Smooth muscle cell (in vitro differentiated cells): ENCODE results near the gene LINS1. TPM values are rescaled to one million over a fixed set of nuclear protein-coding genes. Genes with fewer than 3 reads are reported as not detected.

Experiments used
- DNase-seq: peaks from one replicate; lab custom pipeline; 2025; ENCODE audit not compliant: unreplicated experiment; lab: John Stamatoyannopoulos, UW
- H2AFZ ChIP-seq: fragments of 200-600 bp; sonication (generic); 2 replicates; pipeline ENCODE4 v1.6.0; 2016; ENCODE audit warnings: antibody characterized with exemption, low read depth, mild to moderate bottlenecking
- H3F3A ChIP-seq: fragments of 200-600 bp; sonication (generic); 2 replicates; pipeline ENCODE4 v1.6.0; 2017; ENCODE audit warnings: antibody characterized with exemption, low read depth
- H3K27ac ChIP-seq: fragments of 200-600 bp; sonication (generic); 2 replicates; pipeline ENCODE4 v1.5.1; 2016; ENCODE audit warnings: low read depth, mild to moderate bottlenecking
- H3K27me3 ChIP-seq: fragments of 200-600 bp; sonication (generic); 2 replicates; pipeline ENCODE4 v1.6.1; 2016; ENCODE audit warnings: low read depth, mild to moderate bottlenecking
- H3K36me3 ChIP-seq: fragments of 200-600 bp; sonication (generic); 2 replicates; pipeline ENCODE4 v1.5.1; 2016; ENCODE audit warnings: low read depth
- H3K4me1 ChIP-seq: fragments of 200-600 bp; sonication (generic); 2 replicates; pipeline ENCODE4 v1.5.1; 2016; ENCODE audit warnings: low read depth
- H3K4me2 ChIP-seq: fragments of 200-600 bp; sonication (generic); 2 replicates; pipeline ENCODE4 v1.6.0; 2016; ENCODE audit warnings: mild to moderate bottlenecking
- H3K4me3 ChIP-seq: fragments of 200-600 bp; sonication (generic); 2 replicates; pipeline ENCODE4 v1.5.1; 2016; ENCODE audit warnings: mild to moderate bottlenecking
- H3K79me2 ChIP-seq: fragments of 200-600 bp; sonication (generic); 2 replicates; pipeline ENCODE4 v1.6.0; 2016; ENCODE audit warnings: low read depth, mild to moderate bottlenecking
- H3K9ac ChIP-seq: fragments of 200-600 bp; sonication (generic); 2 replicates; pipeline ENCODE4 v1.6.0; 2016; ENCODE audit warnings: low read depth
- H3K9me3 ChIP-seq: fragments of 200-600 bp; sonication (generic); replicated peaks from 2 replicates; pipeline ENCODE4 v1.5.1; 2016; ENCODE audit warnings: low read depth
- H4K20me1 ChIP-seq: fragments of 200-600 bp; sonication (generic); 2 replicates; pipeline ENCODE4 v1.6.0; 2016; ENCODE audit warnings: low read depth
- CTCF ChIP-seq: fragments of 200-600 bp; sonication (generic); IDR thresholded peaks from 2 replicates; pipeline ENCODE4 v1.5.1; 2017; ENCODE audit warnings: borderline replicate concordance, mild to moderate bottlenecking, antibody characterized with exemption; ENCODE audit not compliant: insufficient read depth, poor library complexity, severe bottlenecking
- WGBS: methylation state at CpG from one replicate; pipeline ENCODE4 v1.1.7; 2016; ENCODE audit warnings: low lambda C conversion rate; 5-methylcytosine and 5-hydroxymethylcytosine counted together
- polyA plus RNA-seq: library from polyadenylated mRNA; unstranded; fragments of >200 nt; fragmentation: Nextera tagmentation; extraction: Ambion mirVana; gene quantifications from 2 replicates; pipeline ENCODE4 v1.2.1, GENCODE V29; 2016
- total RNA-seq: library from RNA; depleted of rRNA; stranded (reverse); fragments of >200 nt; gene quantifications from 2 replicates; pipeline ENCODE4 v1.2.3, GENCODE V29; 2014

Gene LINS1
- total and polyA plus RNA-seq, 2 experiments from 2014 or later, result 6.0 to 9.2 TPM

DNA sequence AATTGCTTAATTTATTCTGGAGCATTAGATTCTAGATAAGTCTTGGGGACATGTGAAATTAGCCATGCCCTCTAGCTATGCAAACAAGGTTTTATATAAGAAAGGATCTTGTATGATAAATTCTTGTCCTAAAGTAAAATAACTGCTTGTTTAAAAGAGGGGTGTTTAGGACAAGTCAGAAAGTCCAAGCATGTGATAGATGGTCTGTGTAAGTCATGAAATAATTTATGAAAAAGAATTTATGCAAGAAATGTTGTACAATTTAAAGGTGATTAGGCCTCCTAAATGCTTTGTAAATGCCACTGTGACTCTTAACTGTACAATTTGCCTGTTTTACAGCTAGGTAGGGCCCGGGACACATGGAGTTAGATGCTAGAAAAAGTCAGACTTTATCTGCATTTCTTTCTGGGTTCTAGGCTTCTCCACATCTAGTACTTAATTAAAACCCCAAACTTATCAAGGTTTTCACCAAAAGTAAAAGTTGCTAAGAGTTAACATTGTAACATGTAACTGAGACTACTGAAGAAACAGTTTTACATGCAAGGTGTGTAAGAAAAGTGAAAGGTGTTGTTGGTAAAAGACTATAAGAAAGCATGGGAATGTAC lies 13.2 kb downstream of the LINS1 start:
- peaks cover 13% of the 10 kb centered on the region for H3K9me3 ChIP-seq
- H3K4me3 ChIP-seq, result no peak overlapping the region
- WGBS, result 83% methylated on average over 1 of the region's 1 CpG
- peaks cover 44% of the 10 kb centered on the region for H3K79me2 ChIP-seq
- H3F3A ChIP-seq, result no peaks in the 10 kb centered on the region
- no peak overlapping the region for H2AFZ ChIP-seq
- no peak overlapping the region for H3K27ac ChIP-seq
- TF ChIP-seq CTCF, result no peak
- H3K9ac ChIP-seq, result no peak overlapping the region
- H4K20me1 ChIP-seq, result peaks cover 28% of the 10 kb centered on the region
- no peaks in the 10 kb centered on the region for H3K27me3 ChIP-seq
- no peak for DNase-seq
- no peak overlapping the region for H3K4me2 ChIP-seq
- no peaks in the 10 kb centered on the region for H3K4me1 ChIP-seq
- peaks cover 5% of the 10 kb centered on the region for H3K36me3 ChIP-seq

DNA sequence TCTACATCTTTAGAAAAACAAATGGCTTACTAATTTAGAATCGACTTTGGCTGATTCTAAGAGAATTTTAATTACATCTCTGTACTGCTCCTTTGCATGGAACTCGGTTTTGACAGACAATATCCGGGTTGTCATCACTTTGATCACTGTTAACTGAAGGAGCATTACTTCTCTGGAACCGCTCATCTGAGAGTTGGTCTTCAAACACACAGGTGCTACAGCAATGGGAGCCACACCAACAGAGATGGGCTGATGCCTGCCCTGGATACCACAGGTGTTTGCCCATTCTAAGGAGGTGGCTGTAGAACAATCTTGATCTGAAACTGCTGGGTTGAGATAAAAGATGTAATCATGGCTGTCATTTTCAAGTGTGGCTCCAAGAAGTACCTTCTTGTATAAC lies 21.6 kb downstream of the LINS1 start:
- WGBS, result 97% methylated on average over 4 of the region's 4 CpGs

DNA sequence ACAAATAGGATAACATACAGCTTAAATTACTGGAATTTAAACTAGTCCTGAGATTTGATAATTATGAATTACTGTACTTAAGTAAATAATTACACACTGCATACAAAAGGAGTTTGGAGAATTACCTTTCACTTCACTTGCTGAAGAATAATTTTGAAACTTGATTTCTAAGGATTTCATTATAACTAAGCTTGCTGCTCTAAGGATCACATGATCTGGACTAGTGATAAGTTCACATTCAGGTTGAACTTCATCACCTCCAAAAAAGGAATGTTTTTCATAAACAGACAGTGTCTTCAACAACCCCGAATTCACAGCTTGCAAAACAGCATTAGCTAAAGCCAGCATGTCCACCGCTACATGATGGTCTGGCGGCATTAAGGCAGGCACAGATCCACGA lies 28.5 kb downstream of the LINS1 start:
- no peak for TF ChIP-seq CTCF
- H3K9me3 ChIP-seq, result no peaks in the 10 kb centered on the region
- no peaks in the 10 kb centered on the region for H3K79me2 ChIP-seq
- H3K27me3 ChIP-seq, result no peaks in the 10 kb centered on the region
- WGBS, result 96% methylated on average over 4 of the region's 4 CpGs
- no peak overlapping the region for H3K27ac ChIP-seq
- DNase-seq, result no peak
- no peak overlapping the region for H3K4me2 ChIP-seq
- H3F3A ChIP-seq, result peaks cover 16% of the 10 kb centered on the region
- H3K4me3 ChIP-seq, result no peak overlapping the region
- no peaks in the 10 kb centered on the region for H4K20me1 ChIP-seq
- H3K9ac ChIP-seq, result no peak overlapping the region
- H2AFZ ChIP-seq, result no peak overlapping the region
- H3K4me1 ChIP-seq, result peaks cover 3% of the 10 kb centered on the region
- peaks cover 6% of the 10 kb centered on the region for H3K36me3 ChIP-seq

More for the DNA sequence above, 21.6 kb downstream of the LINS1 start:
- no peaks in the 10 kb centered on the region for H3K36me3 ChIP-seq
- no peak overlapping the region for H2AFZ ChIP-seq
- no peak overlapping the region for H3K4me2 ChIP-seq
- no peaks in the 10 kb centered on the region for H3K4me1 ChIP-seq
- TF ChIP-seq CTCF, result no peak
- no peaks in the 10 kb centered on the region for H3F3A ChIP-seq
- H4K20me1 ChIP-seq, result peaks cover 7% of the 10 kb centered on the region
- H3K4me3 ChIP-seq, result no peak overlapping the region
- no peaks in the 10 kb centered on the region for H3K9me3 ChIP-seq
- H3K79me2 ChIP-seq, result peaks cover 25% of the 10 kb centered on the region
- DNase-seq, result no peak
- H3K9ac ChIP-seq, result no peak overlapping the region
- H3K27me3 ChIP-seq, result no peaks in the 10 kb centered on the region
- H3K27ac ChIP-seq, result no peak overlapping the region

- H3K27ac ChIP-seq, result no peak overlapping the region
- H3K36me3 ChIP-seq, result peaks cover 6% of the 10 kb centered on the region
- 82% methylated on average over 4 of the region's 4 CpGs for WGBS
- DNase-seq, result no peak
- H3K79me2 ChIP-seq, result no peaks in the 10 kb centered on the region
- TF ChIP-seq CTCF, result peak; percentile 53
- H3K4me3 ChIP-seq, result no peak overlapping the region
- no peaks in the 10 kb centered on the region for H3K27me3 ChIP-seq
- no peak overlapping the region for H3K4me2 ChIP-seq
- H2AFZ ChIP-seq, result no peak overlapping the region
- H3F3A ChIP-seq, result peaks cover 16% of the 10 kb centered on the region
- no peaks in the 10 kb centered on the region for H3K9me3 ChIP-seq
- H4K20me1 ChIP-seq, result no peaks in the 10 kb centered on the region
- peaks cover 3% of the 10 kb centered on the region for H3K4me1 ChIP-seq
- H3K9ac ChIP-seq, result no peak overlapping the region
Measured at GRCh38 chr15:100572362-100572983, 29.5 kb downstream of the LINS1 start.
